ENCODE measurements around the gene ACTA1. TPM values are rescaled to one million over a fixed set of nuclear protein-coding genes. Genes with fewer than 3 reads are reported as not detected.
"Not testable (repeated sequence)": the region's sequence is repeated elsewhere in the genome, so short reads cannot be mapped to it uniquely, and the experiment has no call there.

The ACTA1 gene
- total RNA-seq: 2,334 TPM
- polyA plus RNA-seq (ENCODE audit: insufficient read depth in 1 of 8, insufficient read length in 8 of 8, low replicate concordance in 1 of 8): over 10,000 TPM in 3 of 8 donors, 1,000 to 10,000 TPM in 5; 3,829 to 11,725 (median 9,016) TPM
- long read RNA-seq, donor 1, transcript ACTA1-202 (7 exons, 1,491 nt): major isoform, 1,536 of 2,657 reads
- long read RNA-seq, donor 1, partial matches to known transcripts: 1,077 of 2,657 reads
- long read RNA-seq, donor 1, other reads (novel, unspliced or antisense): 44 of 2,657 reads
- long read RNA-seq, donor 2, transcript ACTA1-202 (7 exons, 1,491 nt): major isoform, 416 of 594 reads
- long read RNA-seq, donor 2, partial matches to known transcripts: 168 of 594 reads
- long read RNA-seq, donor 2, other reads (novel, unspliced or antisense): 10 of 594 reads
- long read RNA-seq, donor 3, transcript ACTA1-202 (7 exons, 1,491 nt): major isoform, 3,659 of 5,919 reads
- long read RNA-seq, donor 3, partial matches to known transcripts: 2,169 of 5,919 reads
- long read RNA-seq, donor 3, other reads (novel, unspliced or antisense): 91 of 5,919 reads
- long read RNA-seq, donor 4, transcript ACTA1-202 (7 exons, 1,491 nt): major isoform, 1,958 of 4,406 reads
- long read RNA-seq, donor 4, partial matches to known transcripts: 2,335 of 4,406 reads
- long read RNA-seq, donor 4, other reads (novel, unspliced or antisense): 113 of 4,406 reads
- long read RNA-seq, donor 5, transcript ACTA1-202 (7 exons, 1,491 nt): major isoform, 2,978 of 4,534 reads
- long read RNA-seq, donor 5, partial matches to known transcripts: 1,445 of 4,534 reads
- long read RNA-seq, donor 5, other reads (novel, unspliced or antisense): 111 of 4,534 reads
- long read RNA-seq, donor 6, transcript ACTA1-202 (7 exons, 1,491 nt): major isoform, 4,508 of 7,118 reads
- long read RNA-seq, donor 6, partial matches to known transcripts: 2,447 of 7,118 reads
- long read RNA-seq, donor 6, other reads (novel, unspliced or antisense): 163 of 7,118 reads
- long read RNA-seq, donor 7, transcript ACTA1-202 (7 exons, 1,491 nt): major isoform, 3,220 of 6,259 reads
- long read RNA-seq, donor 7, partial matches to known transcripts: 2,920 of 6,259 reads
- long read RNA-seq, donor 7, other reads (novel, unspliced or antisense): 119 of 6,259 reads
- long read RNA-seq, donor 8, transcript ACTA1-202 (7 exons, 1,491 nt): major isoform, 2,056 of 3,728 reads
- long read RNA-seq, donor 8, partial matches to known transcripts: 1,602 of 3,728 reads
- long read RNA-seq, donor 8, other reads (novel, unspliced or antisense): 70 of 3,728 reads
- long read RNA-seq, donor 9, transcript ACTA1-202 (7 exons, 1,491 nt): major isoform, 2,912 of 6,157 reads
- long read RNA-seq, donor 9, partial matches to known transcripts: 3,112 of 6,157 reads
- long read RNA-seq, donor 9, other reads (novel, unspliced or antisense): 133 of 6,157 reads
- long read RNA-seq, donor 10, transcript ACTA1-202 (7 exons, 1,491 nt): major isoform, 4,342 of 6,800 reads
- long read RNA-seq, donor 10, partial matches to known transcripts: 2,218 of 6,800 reads
- long read RNA-seq, donor 10, other reads (novel, unspliced or antisense): 240 of 6,800 reads
- long read RNA-seq, donor 11, transcript ACTA1-202 (7 exons, 1,491 nt): major isoform, 3,623 of 5,747 reads
- long read RNA-seq, donor 11, partial matches to known transcripts: 1,985 of 5,747 reads
- long read RNA-seq, donor 11, other reads (novel, unspliced or antisense): 139 of 5,747 reads

DNA sequence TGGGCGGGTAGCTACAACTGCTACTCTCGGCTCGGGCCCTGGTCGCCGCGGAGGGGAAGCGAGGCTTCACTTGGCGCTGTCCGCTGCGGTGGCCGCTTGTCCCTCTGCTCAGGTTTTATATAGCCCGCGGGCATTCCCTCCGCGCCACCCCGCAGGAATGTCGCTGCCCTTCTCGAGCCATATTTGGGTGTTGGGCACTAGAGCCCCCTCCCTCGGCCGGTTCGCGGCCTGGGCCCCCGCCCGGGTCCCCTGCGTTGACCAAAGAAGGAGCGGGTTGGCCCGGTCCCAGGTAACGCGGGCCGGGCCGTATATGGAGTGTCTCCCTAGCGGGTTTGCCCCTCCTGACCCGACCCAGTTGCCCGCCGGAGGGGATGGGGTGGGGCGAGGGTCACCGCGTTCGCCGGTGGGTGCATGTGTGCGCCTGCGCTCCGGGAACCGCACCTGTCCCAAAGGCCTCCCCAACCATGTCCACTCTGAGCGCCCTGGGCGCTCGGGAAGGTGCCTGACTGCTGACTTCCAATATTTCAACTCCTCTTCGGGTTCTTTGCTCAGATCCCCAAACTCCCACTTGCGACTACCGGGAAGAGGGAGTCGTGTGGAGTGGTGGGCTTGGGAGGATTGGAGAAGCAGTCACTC, at the start of gene ACTA1:
ACTA1 (minus strand) TSS at position 90 of the 636 bp plus-strand sequence. CDS start 979 bp downstream, outside the sequence.
- peak within 1 kb of the TSS; percentile 63 for H3K4me3 ChIP-seq (ENCODE audit: low read length)
- peak; percentile 80 for DNase-seq
- no peaks in the 10 kb centered on the region for H3K9me3 ChIP-seq (replicated peaks; ENCODE audit: control insufficient read depth, low read depth, low read length)
- 2% methylated on average over 35 of the region's 51 CpGs for WGBS (ENCODE audit: insufficient coverage)
- peaks cover 14% of the 10 kb centered on the region for H3K36me3 ChIP-seq (ENCODE audit: control insufficient read depth, insufficient read depth, low read length)
- peaks cover 69% of the 10 kb centered on the region for H3K27me3 ChIP-seq (ENCODE audit: control insufficient read depth, insufficient read depth, low read length)
- H3K27ac ChIP-seq (ENCODE audit: low read length): peak within 1 kb of the TSS; percentile 97
- H3K4me1 ChIP-seq (ENCODE audit: control insufficient read depth, insufficient read depth, low read length): peaks cover 26% of the 10 kb centered on the region

DNA sequence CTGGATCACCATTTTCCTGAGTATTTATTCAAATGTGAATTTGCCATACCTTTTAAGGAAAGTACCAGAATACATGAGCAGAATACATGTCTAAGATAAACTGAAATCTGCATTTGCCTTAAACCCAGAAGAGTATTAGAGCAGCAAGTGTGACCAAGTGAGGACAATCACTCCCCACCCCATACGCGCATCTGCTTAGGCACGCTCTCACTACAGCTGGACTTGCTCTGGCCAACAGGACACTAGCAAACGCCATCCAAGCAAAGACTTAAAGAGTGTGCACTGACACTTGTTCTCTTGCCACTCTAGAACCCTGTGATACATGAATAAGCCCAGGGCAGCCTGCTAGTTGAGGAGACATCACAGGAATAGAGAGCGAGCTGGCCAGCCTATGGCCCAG, 48.6 kb upstream of the ACTA1 start:
- Histone ChIP-seq H3K4me3 (ENCODE audit: low read length) (no peak overlapping the region), H3K4me1 (ENCODE audit: control insufficient read depth, insufficient read depth, low read length) (no peaks in the 10 kb centered on the region), H3K9me3 (replicated peaks; ENCODE audit: control insufficient read depth, low read depth, low read length) (no peaks in the 10 kb centered on the region), H3K27ac (ENCODE audit: low read length) (no peak overlapping the region), H3K27me3 (ENCODE audit: control insufficient read depth, insufficient read depth, low read length) (no peaks in the 10 kb centered on the region), H3K36me3 (ENCODE audit: control insufficient read depth, insufficient read depth, low read length) (peaks cover 68% of the 10 kb centered on the region)
- no peak for DNase-seq
- WGBS (ENCODE audit: insufficient coverage): 96% methylated on average over 4 of the region's 5 CpGs

DNA sequence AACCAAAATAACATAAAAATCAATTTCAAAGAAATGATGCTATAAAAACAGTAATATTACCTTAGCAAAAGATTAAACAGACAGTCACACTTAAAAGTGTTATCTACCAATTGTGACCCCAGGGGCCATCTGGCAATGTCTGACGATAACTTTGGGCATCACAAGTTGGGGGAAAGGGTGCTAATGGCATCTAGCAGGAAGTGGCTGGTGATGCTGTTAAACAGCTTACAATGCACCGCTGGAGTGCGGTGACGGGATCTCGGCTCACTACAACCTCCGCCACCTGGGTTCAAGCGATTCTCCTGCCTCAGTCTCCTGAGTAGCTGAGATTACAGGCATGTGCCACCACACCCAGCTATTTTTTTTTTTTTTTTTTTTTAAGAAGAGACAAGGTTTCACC, 46.6 kb upstream of the ACTA1 start:
- 95% methylated on average over 6 of the region's 7 CpGs for WGBS (ENCODE audit: insufficient coverage)

DNA sequence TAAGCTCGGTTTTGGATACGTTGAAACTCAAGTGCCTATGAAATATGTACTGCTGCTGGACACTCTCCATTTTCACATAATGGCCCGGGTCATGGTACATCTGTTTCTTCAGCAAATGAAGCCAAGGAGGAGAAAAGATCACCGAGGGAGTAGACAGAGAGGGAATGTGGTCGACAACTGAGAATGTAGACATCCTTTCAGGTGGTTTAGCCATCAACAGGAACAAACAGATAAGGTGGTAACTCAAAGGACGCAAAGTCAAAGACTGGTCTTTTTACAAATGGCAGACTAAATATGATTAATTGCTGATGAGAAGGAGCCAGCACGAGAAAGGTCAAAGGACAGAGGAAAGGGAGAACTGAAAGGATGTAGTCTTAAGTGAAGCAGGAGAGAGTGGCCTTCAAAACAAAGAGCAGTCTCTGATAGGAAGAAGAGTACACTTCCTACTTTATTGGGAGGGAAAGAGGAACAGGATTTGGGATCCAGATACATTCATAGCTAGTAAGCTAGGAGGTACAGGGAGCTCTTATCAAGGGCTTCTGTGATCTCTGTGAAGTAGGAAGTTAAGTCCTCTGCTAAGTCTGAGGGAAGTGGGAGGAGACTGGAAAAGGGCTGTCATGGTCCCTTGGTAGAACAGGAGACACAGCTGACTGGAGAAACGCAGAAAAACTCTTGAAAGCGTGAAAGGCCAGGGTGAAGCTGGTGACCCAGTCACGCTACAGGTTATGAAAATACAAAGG, 45.9 kb upstream of the ACTA1 start:
- Histone ChIP-seq H3K4me3 (ENCODE audit: low read length) (no peak overlapping the region), H3K27me3 (ENCODE audit: control insufficient read depth, insufficient read depth, low read length) (no peaks in the 10 kb centered on the region), H3K27ac (ENCODE audit: low read length) (no peak overlapping the region), H3K9me3 (replicated peaks; ENCODE audit: control insufficient read depth, low read depth, low read length) (no peaks in the 10 kb centered on the region), H3K36me3 (ENCODE audit: control insufficient read depth, insufficient read depth, low read length) (peaks cover 63% of the 10 kb centered on the region), H3K4me1 (ENCODE audit: control insufficient read depth, insufficient read depth, low read length) (no peaks in the 10 kb centered on the region)
- WGBS (ENCODE audit: insufficient coverage): 91% methylated on average over 6 of the region's 10 CpGs
- peak; percentile 20 for DNase-seq

More for the DNA sequence above, 46.6 kb upstream of the ACTA1 start:
- peaks cover 60% of the 10 kb centered on the region for H3K36me3 ChIP-seq (ENCODE audit: control insufficient read depth, insufficient read depth, low read length)
- H3K9me3 ChIP-seq (replicated peaks; ENCODE audit: control insufficient read depth, low read depth, low read length): no peaks in the 10 kb centered on the region
- no peaks in the 10 kb centered on the region for H3K4me1 ChIP-seq (ENCODE audit: control insufficient read depth, insufficient read depth, low read length)
- no peaks in the 10 kb centered on the region for H3K27me3 ChIP-seq (ENCODE audit: control insufficient read depth, insufficient read depth, low read length)
- H3K27ac ChIP-seq (ENCODE audit: low read length): no peak overlapping the region
- no peak overlapping the region for H3K4me3 ChIP-seq (ENCODE audit: low read length)
- DNase-seq: no peak

DNA sequence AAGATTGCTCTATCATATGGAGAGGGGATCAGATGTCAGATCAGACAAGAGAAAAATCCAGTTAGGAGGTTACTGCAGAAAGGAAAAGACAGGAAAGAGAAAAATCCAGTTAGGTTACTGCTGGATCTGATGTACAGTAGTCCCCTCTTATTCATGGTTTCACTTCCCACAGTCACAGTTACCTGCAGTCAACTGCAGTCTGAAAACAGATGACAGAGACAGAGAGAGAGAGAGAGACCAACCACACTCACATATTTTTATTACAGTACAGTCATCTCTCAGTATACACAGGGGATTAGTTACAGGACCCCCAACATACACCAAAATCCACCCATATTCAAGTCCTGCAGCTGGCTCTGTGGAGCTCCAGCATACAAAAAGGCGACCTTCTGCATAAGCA, 45.0 kb upstream of the ACTA1 start:
- Histone ChIP-seq H3K4me3 (ENCODE audit: low read length) (no peak overlapping the region), H3K36me3 (ENCODE audit: control insufficient read depth, insufficient read depth, low read length) (peaks cover 67% of the 10 kb centered on the region), H3K4me1 (ENCODE audit: control insufficient read depth, insufficient read depth, low read length) (no peaks in the 10 kb centered on the region), H3K27me3 (ENCODE audit: control insufficient read depth, insufficient read depth, low read length) (no peaks in the 10 kb centered on the region), H3K27ac (ENCODE audit: low read length) (no peak overlapping the region), H3K9me3 (replicated peaks; ENCODE audit: control insufficient read depth, low read depth, low read length) (no peaks in the 10 kb centered on the region)
- no CpG with 5 or more reads among the region's 1 CpG for whole genome bisulfite sequencing (ENCODE audit: insufficient coverage)
- no peak for DNase-seq

DNA sequence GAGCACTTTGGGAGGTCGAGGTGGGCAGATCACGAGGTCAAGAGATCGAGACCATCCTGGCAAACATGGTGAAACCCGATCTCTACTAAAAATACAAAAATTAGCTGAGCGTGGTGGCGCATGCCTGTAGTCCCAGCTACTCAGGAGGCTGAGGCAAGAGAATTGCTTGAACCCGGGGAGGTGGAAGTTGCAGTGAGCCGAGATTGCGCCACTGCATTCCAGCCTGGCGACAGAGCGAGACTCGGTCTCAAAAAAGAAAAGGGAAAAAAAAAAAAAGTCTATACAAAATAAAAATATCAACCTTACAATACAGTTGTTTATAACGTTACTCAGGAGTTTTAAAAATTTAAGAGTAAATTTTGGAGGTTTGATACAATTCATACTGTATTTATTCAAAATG, 42.0 kb upstream of the ACTA1 start:
- H3K27ac ChIP-seq (ENCODE audit: low read length); H3K4me1 ChIP-seq (ENCODE audit: control insufficient read depth, insufficient read depth, low read length); H3K27me3 ChIP-seq (ENCODE audit: control insufficient read depth, insufficient read depth, low read length); H3K4me3 ChIP-seq (ENCODE audit: low read length); DNase-seq; H3K9me3 ChIP-seq (replicated peaks; ENCODE audit: control insufficient read depth, low read depth, low read length): not testable (repeated sequence)
- peaks cover 62% of the 10 kb centered on the region for H3K36me3 ChIP-seq (ENCODE audit: control insufficient read depth, insufficient read depth, low read length)
- WGBS (ENCODE audit: insufficient coverage): 96% methylated on average over 4 of the region's 13 CpGs

DNA sequence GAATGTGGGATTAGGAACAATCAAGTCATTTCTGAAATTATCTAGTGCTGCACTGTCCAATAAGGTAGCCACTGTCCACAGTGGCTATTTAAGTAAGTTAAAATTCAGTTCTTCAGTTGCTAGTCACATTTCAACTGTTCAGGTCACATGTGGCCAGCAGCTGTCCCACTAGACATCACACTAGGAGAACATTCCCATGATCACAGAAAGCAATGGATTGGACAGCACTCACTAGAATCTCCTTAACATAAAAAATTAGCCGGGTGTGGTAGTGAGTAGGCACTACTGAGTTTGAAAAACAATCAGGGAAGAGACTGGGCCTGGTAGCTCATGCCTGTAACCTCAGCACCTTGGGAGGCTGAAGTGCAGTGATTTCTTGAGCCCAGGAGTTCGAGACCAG, 40.6 kb upstream of the ACTA1 start:
- Histone ChIP-seq H3K4me3 (ENCODE audit: low read length) (no peak overlapping the region), H3K27ac (ENCODE audit: low read length) (no peak overlapping the region), H3K36me3 (ENCODE audit: control insufficient read depth, insufficient read depth, low read length) (peaks cover 63% of the 10 kb centered on the region), H3K27me3 (ENCODE audit: control insufficient read depth, insufficient read depth, low read length) (no peaks in the 10 kb centered on the region), H3K4me1 (ENCODE audit: control insufficient read depth, insufficient read depth, low read length) (no peaks in the 10 kb centered on the region), H3K9me3 (replicated peaks; ENCODE audit: control insufficient read depth, low read depth, low read length) (no peaks in the 10 kb centered on the region)
- DNase-seq: no peak
- 100% methylated on average over 1 of the region's 2 CpGs for WGBS (ENCODE audit: insufficient coverage)

DNA sequence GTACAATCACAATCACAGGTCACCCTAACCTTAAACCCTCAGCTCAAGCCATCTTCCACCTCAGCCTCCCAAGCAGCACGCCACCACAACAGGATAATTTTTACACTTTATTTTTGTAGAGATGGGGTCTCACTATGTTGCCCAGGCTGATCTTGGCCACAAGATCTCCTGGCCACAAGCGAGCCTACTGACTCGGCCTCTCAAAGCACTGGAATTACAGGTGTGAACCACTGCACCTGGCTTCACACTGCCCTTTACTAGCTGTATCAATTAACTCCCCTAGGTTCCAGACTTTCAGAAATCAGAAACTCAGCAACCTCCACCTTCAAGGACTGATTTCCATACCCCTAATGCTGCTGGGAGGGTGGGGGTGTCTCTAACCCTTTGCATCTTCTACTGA, 37.3 kb upstream of the ACTA1 start:
- Histone ChIP-seq H3K4me1 (ENCODE audit: control insufficient read depth, insufficient read depth, low read length) (no peaks in the 10 kb centered on the region), H3K27ac (ENCODE audit: low read length) (no peak overlapping the region), H3K36me3 (ENCODE audit: control insufficient read depth, insufficient read depth, low read length) (peaks cover 60% of the 10 kb centered on the region), H3K9me3 (replicated peaks; ENCODE audit: control insufficient read depth, low read depth, low read length) (no peaks in the 10 kb centered on the region), H3K27me3 (ENCODE audit: control insufficient read depth, insufficient read depth, low read length) (no peaks in the 10 kb centered on the region), H3K4me3 (ENCODE audit: low read length) (no peak overlapping the region)
- 100% methylated on average over 1 of the region's 3 CpGs for WGBS (ENCODE audit: insufficient coverage)
- DNase-seq: no peak

Data from muscle of leg (tissue), 16 donors.